Smooth muscle cell (in vitro differentiated cells): Measurements from ENCODE around the gene RFX4. TPM values are rescaled to one million over a fixed set of nuclear protein-coding genes. Genes with fewer than 3 reads are reported as not detected.

Experiments
- DNase-seq: peaks from one replicate; lab custom pipeline; 2025; ENCODE audit not compliant: unreplicated experiment; lab: John Stamatoyannopoulos, UW
- H2AFZ ChIP-seq: fragments of 200-600 bp; sonication (generic); 2 replicates; pipeline ENCODE4 v1.6.0; 2016; ENCODE audit warnings: antibody characterized with exemption, low read depth, mild to moderate bottlenecking
- H3F3A ChIP-seq: fragments of 200-600 bp; sonication (generic); 2 replicates; pipeline ENCODE4 v1.6.0; 2017; ENCODE audit warnings: antibody characterized with exemption, low read depth
- H3K27ac ChIP-seq: fragments of 200-600 bp; sonication (generic); 2 replicates; pipeline ENCODE4 v1.5.1; 2016; ENCODE audit warnings: low read depth, mild to moderate bottlenecking
- H3K27me3 ChIP-seq: fragments of 200-600 bp; sonication (generic); 2 replicates; pipeline ENCODE4 v1.6.1; 2016; ENCODE audit warnings: low read depth, mild to moderate bottlenecking
- H3K36me3 ChIP-seq: fragments of 200-600 bp; sonication (generic); 2 replicates; pipeline ENCODE4 v1.5.1; 2016; ENCODE audit warnings: low read depth
- H3K4me1 ChIP-seq: fragments of 200-600 bp; sonication (generic); 2 replicates; pipeline ENCODE4 v1.5.1; 2016; ENCODE audit warnings: low read depth
- H3K4me2 ChIP-seq: fragments of 200-600 bp; sonication (generic); 2 replicates; pipeline ENCODE4 v1.6.0; 2016; ENCODE audit warnings: mild to moderate bottlenecking
- H3K4me3 ChIP-seq: fragments of 200-600 bp; sonication (generic); 2 replicates; pipeline ENCODE4 v1.5.1; 2016; ENCODE audit warnings: mild to moderate bottlenecking
- H3K79me2 ChIP-seq: fragments of 200-600 bp; sonication (generic); 2 replicates; pipeline ENCODE4 v1.6.0; 2016; ENCODE audit warnings: low read depth, mild to moderate bottlenecking
- H3K9ac ChIP-seq: fragments of 200-600 bp; sonication (generic); 2 replicates; pipeline ENCODE4 v1.6.0; 2016; ENCODE audit warnings: low read depth
- H3K9me3 ChIP-seq: fragments of 200-600 bp; sonication (generic); replicated peaks from 2 replicates; pipeline ENCODE4 v1.5.1; 2016; ENCODE audit warnings: low read depth
- H4K20me1 ChIP-seq: fragments of 200-600 bp; sonication (generic); 2 replicates; pipeline ENCODE4 v1.6.0; 2016; ENCODE audit warnings: low read depth
- WGBS: methylation state at CpG from one replicate; pipeline ENCODE4 v1.1.7; 2016; ENCODE audit warnings: low lambda C conversion rate; 5-methylcytosine and 5-hydroxymethylcytosine counted together
- polyA plus RNA-seq: library from polyadenylated mRNA; unstranded; fragments of >200 nt; fragmentation: Nextera tagmentation; extraction: Ambion mirVana; gene quantifications from 2 replicates; pipeline ENCODE4 v1.2.1, GENCODE V29; 2016
- total RNA-seq: library from RNA; depleted of rRNA; stranded (reverse); fragments of >200 nt; gene quantifications from 2 replicates; pipeline ENCODE4 v1.2.3, GENCODE V29; 2014
- TF ChIP-seq, protein P1 (sequence below): fragments of 200-600 bp; sonication (generic); IDR thresholded peaks from 2 replicates; pipeline ENCODE4 v1.5.1; 2017; ENCODE audit warnings: borderline replicate concordance, mild to moderate bottlenecking, antibody characterized with exemption; ENCODE audit not compliant: insufficient read depth, poor library complexity, severe bottlenecking

Gene RFX4
- total and polyA plus RNA-seq, 2 experiments from 2014 or later, result not detected

DNA sequence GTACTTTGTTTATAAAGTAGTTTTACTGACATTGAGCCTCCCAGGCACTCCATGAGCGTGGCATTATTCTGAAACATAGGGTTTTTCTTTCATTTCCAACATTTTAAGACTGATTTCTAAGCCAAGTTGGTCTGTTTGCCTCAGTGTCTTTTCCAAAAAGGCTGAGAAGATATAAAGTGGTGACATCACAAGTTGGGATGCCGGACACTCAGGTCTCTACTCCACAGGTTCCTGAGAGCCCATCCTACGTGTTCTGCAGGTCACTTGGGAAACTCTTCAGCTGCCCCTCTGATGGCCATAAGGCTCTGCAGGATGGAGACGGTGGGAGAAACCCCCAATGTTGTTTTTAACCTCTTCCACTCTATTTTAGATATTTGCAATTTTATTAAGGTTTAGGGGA, 6.0 kb downstream of the RFX4 start:
- no peak overlapping the region for H3K4me2 ChIP-seq
- peaks cover 40% of the 10 kb centered on the region for H3K4me1 ChIP-seq
- H3K4me3 ChIP-seq, result no peak overlapping the region
- DNase-seq, result no peak
- H3K9me3 ChIP-seq, result no peaks in the 10 kb centered on the region
- 60% methylated on average over 4 of the region's 4 CpGs for WGBS
- TF ChIP-seq, protein P1, sequence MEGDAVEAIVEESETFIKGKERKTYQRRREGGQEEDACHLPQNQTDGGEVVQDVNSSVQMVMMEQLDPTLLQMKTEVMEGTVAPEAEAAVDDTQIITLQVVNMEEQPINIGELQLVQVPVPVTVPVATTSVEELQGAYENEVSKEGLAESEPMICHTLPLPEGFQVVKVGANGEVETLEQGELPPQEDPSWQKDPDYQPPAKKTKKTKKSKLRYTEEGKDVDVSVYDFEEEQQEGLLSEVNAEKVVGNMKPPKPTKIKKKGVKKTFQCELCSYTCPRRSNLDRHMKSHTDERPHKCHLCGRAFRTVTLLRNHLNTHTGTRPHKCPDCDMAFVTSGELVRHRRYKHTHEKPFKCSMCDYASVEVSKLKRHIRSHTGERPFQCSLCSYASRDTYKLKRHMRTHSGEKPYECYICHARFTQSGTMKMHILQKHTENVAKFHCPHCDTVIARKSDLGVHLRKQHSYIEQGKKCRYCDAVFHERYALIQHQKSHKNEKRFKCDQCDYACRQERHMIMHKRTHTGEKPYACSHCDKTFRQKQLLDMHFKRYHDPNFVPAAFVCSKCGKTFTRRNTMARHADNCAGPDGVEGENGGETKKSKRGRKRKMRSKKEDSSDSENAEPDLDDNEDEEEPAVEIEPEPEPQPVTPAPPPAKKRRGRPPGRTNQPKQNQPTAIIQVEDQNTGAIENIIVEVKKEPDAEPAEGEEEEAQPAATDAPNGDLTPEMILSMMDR, result no peak
- H3K79me2 ChIP-seq, result no peaks in the 10 kb centered on the region
- H3K27ac ChIP-seq, result no peak overlapping the region
- H3K9ac ChIP-seq, result no peak overlapping the region
- no peaks in the 10 kb centered on the region for H3K36me3 ChIP-seq
- H4K20me1 ChIP-seq, result no peaks in the 10 kb centered on the region
- H3K27me3 ChIP-seq, result peaks cover 99% of the 10 kb centered on the region
- H3F3A ChIP-seq, result no peaks in the 10 kb centered on the region
- no peak overlapping the region for H2AFZ ChIP-seq

DNA sequence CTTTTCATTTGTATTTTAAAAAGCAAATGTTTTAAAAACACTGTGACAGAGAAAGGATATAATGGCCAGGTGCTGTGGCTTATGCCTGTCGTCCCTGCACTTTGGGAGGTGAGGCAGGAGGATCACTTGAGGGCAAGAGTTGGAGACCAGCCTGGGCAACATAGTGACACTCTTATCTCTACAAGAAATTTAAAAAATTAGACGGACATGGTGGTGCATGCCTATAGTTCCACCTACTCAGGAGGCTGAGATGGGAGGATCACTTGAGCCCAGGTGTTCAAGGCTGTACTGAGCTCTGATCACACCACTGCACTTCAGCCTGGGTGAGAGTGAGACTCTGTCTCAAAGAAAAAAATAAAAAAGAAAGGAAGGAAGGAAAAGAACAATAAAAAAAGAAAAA, 7.8 kb downstream of the RFX4 start:
- TF ChIP-seq, protein P1, result no peak
- H3K4me1 ChIP-seq, result peaks cover 22% of the 10 kb centered on the region
- H3K79me2 ChIP-seq, result no peaks in the 10 kb centered on the region
- H3K27me3 ChIP-seq, result peaks cover 95% of the 10 kb centered on the region
- no peak for DNase-seq
- H4K20me1 ChIP-seq, result no peaks in the 10 kb centered on the region
- 32% methylated on average over 2 of the region's 2 CpGs for WGBS
- H3K36me3 ChIP-seq, result no peaks in the 10 kb centered on the region
- H3K4me2 ChIP-seq, result no peak overlapping the region
- no peak overlapping the region for H3K4me3 ChIP-seq
- H3F3A ChIP-seq, result no peaks in the 10 kb centered on the region
- H2AFZ ChIP-seq, result no peak overlapping the region
- H3K27ac ChIP-seq, result no peak overlapping the region
- H3K9me3 ChIP-seq, result no peaks in the 10 kb centered on the region
- no peak overlapping the region for H3K9ac ChIP-seq

DNA sequence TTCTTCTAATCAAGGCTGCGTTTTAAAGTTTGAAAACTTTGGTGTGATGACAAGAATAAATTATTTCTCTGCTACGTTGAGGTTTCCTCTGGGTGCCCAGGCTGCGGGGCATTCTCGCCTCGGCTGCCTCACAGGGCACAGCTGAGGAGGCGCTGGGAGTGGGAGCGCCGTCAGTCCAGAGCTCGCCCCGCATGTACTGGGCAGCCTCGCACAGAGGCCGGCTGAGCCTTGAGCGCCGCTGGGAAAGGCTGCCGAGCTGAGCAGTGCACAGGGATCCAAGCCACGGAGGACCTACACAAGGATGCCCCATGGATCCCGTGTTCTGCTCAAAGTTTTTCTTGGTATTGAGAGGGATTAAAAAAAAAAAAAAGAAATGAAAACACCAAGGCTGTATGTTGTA, 11.6 kb downstream of the RFX4 start:
- H3K36me3 ChIP-seq, result no peaks in the 10 kb centered on the region
- no peaks in the 10 kb centered on the region for H4K20me1 ChIP-seq
- no peaks in the 10 kb centered on the region for H3K9me3 ChIP-seq
- H3K4me2 ChIP-seq, result no peak overlapping the region
- H3K27me3 ChIP-seq, result peaks cover 82% of the 10 kb centered on the region
- TF ChIP-seq, protein P1, result no peak
- H2AFZ ChIP-seq, result no peak overlapping the region
- 76% methylated on average over 17 of the region's 17 CpGs for WGBS
- no peak overlapping the region for H3K9ac ChIP-seq
- no peak overlapping the region for H3K27ac ChIP-seq
- no peaks in the 10 kb centered on the region for H3F3A ChIP-seq
- DNase-seq, result no peak
- H3K4me3 ChIP-seq, result no peak overlapping the region
- H3K79me2 ChIP-seq, result no peaks in the 10 kb centered on the region
- no peaks in the 10 kb centered on the region for H3K4me1 ChIP-seq

DNA sequence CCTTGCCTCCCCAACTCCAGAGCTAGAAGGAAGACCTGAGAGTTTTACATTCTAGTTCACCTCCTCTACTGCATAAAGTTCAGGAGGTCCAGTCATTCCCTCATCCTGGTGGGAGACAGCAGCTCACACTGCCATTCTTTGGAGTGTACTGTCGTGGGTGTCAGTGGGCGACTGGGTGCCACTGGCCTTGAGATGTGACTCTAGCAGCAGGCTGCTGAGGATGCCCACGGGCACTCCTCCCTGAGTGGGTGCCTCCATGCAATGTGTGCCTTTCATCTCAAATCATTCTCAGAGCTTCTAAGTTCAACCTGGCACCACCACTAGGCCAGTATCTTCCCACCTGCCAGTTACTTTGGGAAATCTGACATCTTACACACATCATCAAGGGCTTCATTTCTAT, 12.5 kb downstream of the RFX4 start:
- Histone ChIP-seq H3F3A (no peaks in the 10 kb centered on the region), H3K4me1 (no peaks in the 10 kb centered on the region), H3K4me2 (no peak overlapping the region), H3K27me3 (peaks cover 74% of the 10 kb centered on the region), H2AFZ (no peak overlapping the region), H3K79me2 (no peaks in the 10 kb centered on the region), H3K27ac (no peak overlapping the region), H3K9ac (no peak overlapping the region), H3K4me3 (no peak overlapping the region), H3K36me3 (no peaks in the 10 kb centered on the region), H3K9me3 (no peaks in the 10 kb centered on the region), H4K20me1 (no peaks in the 10 kb centered on the region)
- no peak for DNase-seq
- 91% methylated on average over 3 of the region's 3 CpGs for WGBS
- TF ChIP-seq, protein P1, result no peak
